Heart left ventricle (tissue), 16 donors: ENCODE data around the gene DCTN1. TPM values are rescaled to one million over a fixed set of nuclear protein-coding genes. Genes with fewer than 3 reads are reported as not detected.

Experiments used
- ATAC-seq, 4 donors: fragments of 200-7000 bp; cut with Tn5 transposase; one replicate each; pipeline ENCODE4 v1.9.1; 2020 to 2022; ENCODE audit warnings: moderate library complexity in 4 of 4, mild to moderate bottlenecking in 3 of 4, moderate number of reproducible peaks in 1 of 4
- DNase-seq, 5 donors: peaks; one replicate each; pipeline ENCODE4 v3.0.0-alpha.2; 2020
- H3K27ac ChIP-seq, 12 donors: fragments of 200-600 bp; sonication (generic) in 4 of 12; one replicate each; pipeline versions ENCODE4 v1.5.0 to v1.8.0; 2016 to 2022; ENCODE audit warnings: mild to moderate bottlenecking in 2 of 12
- H3K27me3 ChIP-seq, 9 donors: fragments of 200-600 bp; sonication (generic) in 2 of 9; one replicate each; pipeline versions ENCODE4 v1.5.1 to v1.8.0; 2016 to 2022; ENCODE audit warnings: mild to moderate bottlenecking in 3 of 9
- H3K36me3 ChIP-seq, 9 donors: fragments of 200-600 bp; sonication (generic) in 2 of 9; one replicate each; pipeline versions ENCODE4 v1.5.0 to v1.8.0; 2018 to 2022; ENCODE audit warnings: mild to moderate bottlenecking in 2 of 9
- H3K4me1 ChIP-seq, 12 donors: fragments of 200-600 bp; sonication (generic) in 4 of 12; one replicate each; pipeline versions ENCODE4 v1.5.0 to v1.8.0; 2016 to 2022; ENCODE audit warnings: mild to moderate bottlenecking in 3 of 12
- H3K4me3 ChIP-seq, 12 donors: fragments of 200-600 bp; sonication (generic) in 4 of 12; one replicate each; pipeline versions ENCODE4 v1.5.0 to v1.8.0; 2017 to 2022; ENCODE audit warnings: mild to moderate bottlenecking in 9 of 12, moderate library complexity in 4 of 12
- H3K9me3 ChIP-seq, 12 donors: fragments of 200-600 bp; sonication (generic) in 4 of 12; one replicate each; pipeline versions ENCODE4 v1.5.0 to v1.8.0; 2016 to 2022; ENCODE audit warnings: mild to moderate bottlenecking in 1 of 12
- POLR2A ChIP-seq, 2 donors: fragments of 450-650 bp; IDR thresholded peaks; one replicate each; pipeline ENCODE4 v1.6.1; 2017; ENCODE audit warnings: antibody characterized with exemption in 2 of 2, mild to moderate bottlenecking in 2 of 2, moderate library complexity in 2 of 2
- WGBS, 4 donors: extraction: QIAGEN DNeasy Blood & Tissue Kit in 2 of 4; methylation state at CpG; one replicate each; pipeline versions ENCODE4 v1.1.5 to v1.1.7; 2013 to 2018; 5-methylcytosine and 5-hydroxymethylcytosine counted together
- intact Hi-C, 10 donors: fragments of 100-400 bp; cut with DNase I; formaldehyde crosslinking; loops; one replicate each; pipeline versions ENCODE4 v1.11.1 to v1.14.2; 2022
- polyA plus RNA-seq, 2 donors: library from polyadenylated mRNA; stranded (reverse); fragments of 200-250 nt; gene quantifications; one replicate each; pipeline ENCODE4 v1.2.3, GENCODE V29; 2013
- total RNA-seq, 9 donors: library from RNA; depleted of rRNA in 2 of 9; stranded (reverse); fragments of >200 nt in 2 of 9; fragmentation: NEBNext Ultra II Directional in 3 of 9; extraction: Animal tissue kit (Norgen Biotek cat#: 25700) in 3 of 9; gene quantifications; one replicate each; pipeline versions ENCODE4 v1.1.0 to v1.2.4, GENCODE V29; 2016 to 2023
- TF ChIP-seq, protein P1 (sequence below), 12 donors: fragments of 200-600 bp; sonication (generic) in 4 of 12; IDR thresholded peaks; one replicate each; pipeline versions ENCODE4 v1.5.0 to v1.8.0; 2018 to 2022; ENCODE audit warnings: antibody characterized with exemption in 12 of 12, mild to moderate bottlenecking in 5 of 12
- donor health status: ischemic (EF 13 %, LVEDD 7.1; RV severe dilation, severe dysfunction).
- donor health status: healthy with polysubstance abuse.
- donor health status: DM: no; HTN: yes; CAD: no.
- donor health status: DM: no; HTN: no; CAD: no.
- donor health status: ischemic (EF 25% LVEDD 6.9; RV normal size, moderate dysfunction).
- donor health status: ischemic (EF 25% LVEDD 5.7; RV mildly dilated, moderate dysfunction).
- donor health status: healthy.
- donor health status: DM: yes; HTN: yes; CAD: no.
- donor health status: ischemic (EF 35%, LVEDD 5.7; RV mildly dilated, moderate dysfunction).
- donor health status: nonischemic (EF 11% LVEDD 7.7; RV severe dilation, severe dysfunction).
- donor health status: DM: yes; HTN: yes; CAD: no.
- donor health status: PGD.
- donor health status: ischemic (EF 29% LVEDD 5.4; RV normal size, mild dysfunction).
- donor health status: nonischemic (EF 23%, LVEDD 6.1; RV moderate dilation, normal function).

Gene DCTN1
- total and polyA plus RNA-seq, 11 donors, result 129 to 376 (median 187) TPM

DNA sequence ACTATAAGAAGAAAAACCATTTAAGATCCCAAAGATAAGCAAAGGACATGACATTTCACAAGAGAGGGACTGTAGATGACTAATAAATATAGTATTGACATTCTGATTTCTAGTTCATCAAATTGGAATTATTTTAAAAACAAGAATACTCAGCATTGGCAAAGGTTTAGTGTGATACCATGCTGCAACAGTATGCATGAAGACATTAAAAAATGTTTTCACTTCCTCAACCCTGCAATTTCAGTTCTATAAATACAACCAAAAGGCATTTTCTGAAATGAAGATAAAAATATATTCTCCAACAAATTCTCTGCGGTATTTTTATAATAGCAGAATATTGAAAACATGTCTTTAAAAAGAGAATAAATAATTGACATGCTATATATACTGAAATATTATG lies 39.2 kb upstream of the DCTN1 start:
- H3K27ac ChIP-seq, result no peak overlapping the region
- intact Hi-C loops, result loop anchor here in 1 of 10 donors (5.0 kb wide), 1 partner anchor 38 kb away; the partner anchor contains the start of genes INO80B and WBP1
- H3K9me3 ChIP-seq, result no peaks in the 10 kb centered on the region
- TF ChIP-seq, protein P1, sequence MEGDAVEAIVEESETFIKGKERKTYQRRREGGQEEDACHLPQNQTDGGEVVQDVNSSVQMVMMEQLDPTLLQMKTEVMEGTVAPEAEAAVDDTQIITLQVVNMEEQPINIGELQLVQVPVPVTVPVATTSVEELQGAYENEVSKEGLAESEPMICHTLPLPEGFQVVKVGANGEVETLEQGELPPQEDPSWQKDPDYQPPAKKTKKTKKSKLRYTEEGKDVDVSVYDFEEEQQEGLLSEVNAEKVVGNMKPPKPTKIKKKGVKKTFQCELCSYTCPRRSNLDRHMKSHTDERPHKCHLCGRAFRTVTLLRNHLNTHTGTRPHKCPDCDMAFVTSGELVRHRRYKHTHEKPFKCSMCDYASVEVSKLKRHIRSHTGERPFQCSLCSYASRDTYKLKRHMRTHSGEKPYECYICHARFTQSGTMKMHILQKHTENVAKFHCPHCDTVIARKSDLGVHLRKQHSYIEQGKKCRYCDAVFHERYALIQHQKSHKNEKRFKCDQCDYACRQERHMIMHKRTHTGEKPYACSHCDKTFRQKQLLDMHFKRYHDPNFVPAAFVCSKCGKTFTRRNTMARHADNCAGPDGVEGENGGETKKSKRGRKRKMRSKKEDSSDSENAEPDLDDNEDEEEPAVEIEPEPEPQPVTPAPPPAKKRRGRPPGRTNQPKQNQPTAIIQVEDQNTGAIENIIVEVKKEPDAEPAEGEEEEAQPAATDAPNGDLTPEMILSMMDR (IDR thresholded peaks at IDR 0.05), result no peak
- TF ChIP-seq POLR2A (IDR thresholded peaks at IDR 0.05), result no peak
- H3K36me3 ChIP-seq, result no peaks in the 10 kb centered on the region
- 83 to 89% (median 85%) methylated on average over 1 of the region's 1 CpG for WGBS, 4 donors
- ATAC-seq (no peak), DNase-seq (no peak)
- no peak overlapping the region for H3K4me3 ChIP-seq
- peaks cover 0 to 53% (median 25%) of the 10 kb centered on the region in 12 donors for H3K4me1 ChIP-seq
- no peaks in the 10 kb centered on the region for H3K27me3 ChIP-seq

DNA sequence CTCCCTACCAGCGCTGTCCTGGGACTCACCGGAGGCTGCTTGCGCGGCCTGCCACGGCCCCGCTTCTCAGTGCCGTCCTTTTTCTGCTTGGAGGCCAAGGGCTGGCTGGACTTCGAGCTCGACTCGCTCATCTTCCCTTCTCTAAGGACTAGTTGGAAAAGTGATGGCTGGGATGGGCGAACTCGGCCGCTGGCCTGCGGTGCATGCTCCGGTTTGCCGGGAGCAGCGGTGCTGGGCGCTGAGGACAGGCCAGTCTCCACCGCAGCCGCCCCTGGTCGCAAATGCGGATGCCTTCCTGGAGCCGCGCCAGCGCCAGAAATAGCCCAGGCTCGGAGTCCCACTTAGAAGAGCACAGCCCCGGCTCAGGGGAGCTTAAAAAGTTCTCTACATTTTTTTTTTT lies 38.2 kb upstream of the DCTN1 start:
- DNase-seq (peak; percentile 76 to 89 (median 84)), ATAC-seq (peak in 1 of 4 donors; percentile 29)
- intact Hi-C loops, result loop anchor here in 1 of 10 donors (5.0 kb wide), 1 partner anchor 39 kb away; the partner anchor contains the start of genes INO80B and WBP1
- 30 to 50% (median 36%) methylated on average over 27 of the region's 27 CpGs for WGBS, 4 donors
- Histone ChIP-seq H3K36me3 (no peaks in the 10 kb centered on the region), H3K4me3 (peak overlapping the region in 4 of 12 donors; percentile 12 to 23 (median 15)), H3K9me3 (no peaks in the 10 kb centered on the region), H3K4me1 (peaks cover 0 to 59% (median 28%) of the 10 kb centered on the region in 12 donors), H3K27ac (peak overlapping the region in 2 of 12 donors; percentile 3 to 61), H3K27me3 (no peaks in the 10 kb centered on the region)
- no peak for TF ChIP-seq POLR2A (IDR thresholded peaks at IDR 0.05)
- TF ChIP-seq, protein P1 (IDR thresholded peaks at IDR 0.05), result no peak

DNA sequence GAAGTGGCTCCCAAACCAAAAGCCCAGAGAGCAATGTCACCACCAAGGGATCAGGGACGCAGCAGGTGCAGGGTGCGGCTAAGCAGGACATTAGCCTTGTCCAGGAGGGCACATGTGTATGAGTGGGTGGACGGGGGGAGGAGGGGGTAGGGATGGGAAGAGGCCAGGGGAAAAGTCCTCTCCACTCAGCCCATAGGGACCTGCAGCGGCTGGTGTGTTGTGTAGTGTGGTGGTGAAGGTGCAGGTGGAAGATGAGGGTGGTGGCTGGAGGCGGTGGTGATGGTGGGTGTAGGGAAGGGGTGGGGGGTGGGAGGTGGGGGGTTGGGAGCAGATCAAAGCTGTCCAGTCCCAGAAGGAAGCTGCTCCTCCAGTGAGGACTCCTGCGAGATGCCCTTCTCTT lies 37.7 kb upstream of the DCTN1 start:
- Histone ChIP-seq H3K27ac (peak overlapping the region in 1 of 12 donors; percentile 3), H3K4me3 (no peak overlapping the region), H3K9me3 (no peaks in the 10 kb centered on the region), H3K27me3 (no peaks in the 10 kb centered on the region), H3K4me1 (peaks cover 0 to 59% (median 28%) of the 10 kb centered on the region in 12 donors), H3K36me3 (no peaks in the 10 kb centered on the region)
- DNase-seq (no peak), ATAC-seq (no peak)
- TF ChIP-seq, protein P1 (IDR thresholded peaks at IDR 0.05), result no peak
- no peak for TF ChIP-seq POLR2A (IDR thresholded peaks at IDR 0.05)
- WGBS, 4 donors, result 90 to 95% (median 93%) methylated on average over 6 of the region's 6 CpGs
- intact Hi-C loops, result loop anchor here in 1 of 10 donors (5.0 kb wide), 1 partner anchor 40 kb away; the partner anchor contains the start of genes INO80B and WBP1

DNA sequence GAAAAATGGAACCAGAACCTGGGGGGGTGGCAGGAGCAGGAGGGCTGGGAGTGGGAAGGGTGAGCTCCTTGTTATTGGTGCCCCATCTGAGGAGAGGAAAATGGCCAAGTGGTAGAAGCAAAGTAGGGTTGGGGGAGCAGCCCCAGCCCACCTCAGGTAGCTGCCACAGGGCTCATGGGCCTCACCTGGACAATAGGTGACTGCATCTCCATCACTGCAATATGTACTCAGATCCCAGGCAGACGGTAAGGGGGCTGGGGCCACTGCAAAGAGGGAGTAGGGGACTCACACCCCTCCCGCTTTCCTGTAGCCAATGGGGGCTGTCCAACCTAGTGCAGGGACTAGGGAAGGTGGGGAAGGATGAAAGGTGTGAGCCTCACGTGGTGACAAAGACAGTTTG lies 37.1 kb upstream of the DCTN1 start:
- no peak overlapping the region for H3K27ac ChIP-seq
- DNase-seq (no peak), ATAC-seq (no peak)
- WGBS, 4 donors, result 85 to 89% (median 88%) methylated on average over 3 of the region's 3 CpGs
- no peaks in the 10 kb centered on the region for H3K9me3 ChIP-seq
- TF ChIP-seq, protein P1 (IDR thresholded peaks at IDR 0.05), result no peak
- no peak for TF ChIP-seq POLR2A (IDR thresholded peaks at IDR 0.05)
- intact Hi-C loops, result loop anchor here in 1 of 10 donors (5.0 kb wide), 1 partner anchor 40 kb away; the partner anchor contains the start of genes INO80B and WBP1
- no peaks in the 10 kb centered on the region for H3K36me3 ChIP-seq
- H3K4me1 ChIP-seq, result peaks cover 0 to 57% (median 27%) of the 10 kb centered on the region in 12 donors
- H3K4me3 ChIP-seq, result no peak overlapping the region
- H3K27me3 ChIP-seq, result no peaks in the 10 kb centered on the region
